Jurkat, Clone E6-1 (cell line): ENCODE measurements around the gene BMF.
A peak's percentile ranks its signal among the peaks of the same experiment; 100 is the strongest.

ENCODE experiments used
- DNase-seq: peaks from one replicate; pipeline ENCODE4 v3.0.0-alpha.2; 2011; ENCODE audit warnings: low read depth, low spot score
- H3K4me3 ChIP-seq: 2 replicates; pipeline ENCODE4 v1.5.1; 2011; ENCODE audit warnings: mild to moderate bottlenecking, low read length, control low read depth, moderate library complexity

BMF gene

DNA sequence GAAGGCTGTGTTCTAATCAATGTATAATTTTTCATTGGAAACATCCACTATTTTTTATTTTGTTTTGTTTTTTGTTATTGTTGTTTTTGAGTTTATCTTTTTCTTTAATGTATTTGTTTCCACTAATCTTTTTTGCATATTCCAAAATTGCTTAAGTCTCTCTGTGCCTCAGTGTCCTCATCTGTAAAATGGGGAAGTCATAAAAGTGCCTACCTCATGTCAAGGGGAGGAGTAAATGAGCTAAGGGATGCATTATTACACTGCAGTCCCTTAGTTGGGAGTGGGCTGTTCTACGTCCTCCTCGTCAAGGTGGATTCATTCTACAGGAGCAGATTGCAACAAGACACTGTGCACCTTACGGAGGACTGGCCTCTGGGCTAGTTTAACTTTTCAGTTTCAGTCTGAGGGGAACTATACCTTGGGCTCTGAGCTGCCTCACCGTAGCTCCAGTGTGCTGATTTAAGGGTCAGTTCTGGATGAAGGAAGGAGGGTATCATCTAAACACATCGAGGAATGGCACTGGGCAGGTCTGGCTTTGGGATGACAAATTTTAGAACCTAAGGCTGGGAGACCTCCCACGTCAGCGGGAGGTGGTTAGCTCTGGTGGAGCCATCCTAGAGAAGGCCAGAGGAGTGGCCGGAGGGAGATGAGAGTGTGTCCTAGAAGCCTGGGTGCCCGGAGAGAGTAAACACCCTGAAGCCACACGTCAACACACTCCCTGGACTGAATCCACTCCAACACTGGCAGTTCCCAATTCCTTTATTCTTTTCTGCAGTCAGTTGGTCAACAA lies 64.6 kb downstream of the BMF start:
- no peak for DNase-seq
- no peak overlapping the region for H3K4me3 ChIP-seq

DNA sequence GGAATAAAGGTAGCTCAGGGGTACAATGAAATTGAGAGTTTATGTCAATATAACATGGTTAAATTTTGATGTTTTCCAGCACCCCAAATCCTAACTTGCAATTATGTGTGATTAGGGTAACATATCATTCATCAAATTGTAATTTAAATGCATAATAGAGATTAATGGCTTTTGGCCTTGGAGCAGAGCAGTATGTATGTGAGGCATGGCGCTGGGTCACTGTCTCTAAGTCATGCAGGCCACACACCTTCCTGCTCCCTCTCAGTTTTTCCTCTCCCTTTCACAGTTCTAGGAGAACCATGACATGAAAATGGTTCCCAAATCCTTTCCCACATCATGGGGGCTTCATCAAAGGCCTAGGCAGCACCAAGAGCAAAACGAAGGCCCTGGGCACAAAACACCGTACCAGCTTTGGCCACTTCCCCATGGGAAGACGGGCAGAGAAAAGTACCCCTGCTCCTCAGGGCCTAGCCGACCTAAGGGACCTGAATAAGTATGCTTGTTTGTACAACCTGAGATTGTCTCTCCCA lies 65.8 kb downstream of the BMF start:
- no peak for DNase-seq
- H3K4me3 ChIP-seq = no peak overlapping the region

DNA sequence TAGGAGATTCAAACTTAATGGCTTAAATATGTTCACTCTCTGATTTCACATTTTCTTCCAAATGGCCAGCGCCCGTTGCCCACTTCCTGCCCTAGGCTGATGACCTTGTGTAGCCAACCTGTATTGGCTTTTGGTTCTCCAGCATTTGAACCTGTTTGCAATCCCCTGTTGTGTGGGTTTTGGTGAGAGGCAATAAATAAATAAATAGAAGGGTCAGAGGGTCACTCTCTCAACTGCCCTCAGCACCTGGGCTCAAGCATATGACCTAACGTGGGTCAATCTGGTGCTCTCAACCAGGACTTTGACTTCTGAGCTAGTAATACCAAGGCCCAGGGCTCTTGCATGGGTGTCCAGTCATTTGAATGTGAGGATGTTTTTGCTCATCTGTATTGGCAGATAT lies 67.9 kb downstream of the BMF start:
- no peak for DNase-seq
- no peak overlapping the region for H3K4me3 ChIP-seq

DNA sequence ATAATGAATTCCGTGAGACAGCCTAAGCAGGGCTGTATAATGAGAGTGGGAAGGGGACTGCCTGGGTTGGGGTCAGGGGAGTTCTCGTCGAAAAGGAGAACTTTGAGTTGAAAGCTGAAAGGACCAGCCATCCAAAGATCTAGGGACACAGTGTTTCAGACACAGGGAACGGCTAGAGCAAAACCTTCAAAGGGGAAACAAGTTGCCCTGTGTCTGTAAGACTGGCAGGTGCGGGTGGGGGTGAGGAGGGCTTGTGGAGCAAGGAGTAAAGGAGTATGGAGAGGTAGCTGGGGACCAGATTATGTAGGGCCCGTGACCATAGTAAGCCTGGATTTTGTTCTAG lies 68.4 kb downstream of the BMF start:
- no peak for DNase-seq
- peak overlapping the region; percentile 96 for H3K4me3 ChIP-seq

DNA sequence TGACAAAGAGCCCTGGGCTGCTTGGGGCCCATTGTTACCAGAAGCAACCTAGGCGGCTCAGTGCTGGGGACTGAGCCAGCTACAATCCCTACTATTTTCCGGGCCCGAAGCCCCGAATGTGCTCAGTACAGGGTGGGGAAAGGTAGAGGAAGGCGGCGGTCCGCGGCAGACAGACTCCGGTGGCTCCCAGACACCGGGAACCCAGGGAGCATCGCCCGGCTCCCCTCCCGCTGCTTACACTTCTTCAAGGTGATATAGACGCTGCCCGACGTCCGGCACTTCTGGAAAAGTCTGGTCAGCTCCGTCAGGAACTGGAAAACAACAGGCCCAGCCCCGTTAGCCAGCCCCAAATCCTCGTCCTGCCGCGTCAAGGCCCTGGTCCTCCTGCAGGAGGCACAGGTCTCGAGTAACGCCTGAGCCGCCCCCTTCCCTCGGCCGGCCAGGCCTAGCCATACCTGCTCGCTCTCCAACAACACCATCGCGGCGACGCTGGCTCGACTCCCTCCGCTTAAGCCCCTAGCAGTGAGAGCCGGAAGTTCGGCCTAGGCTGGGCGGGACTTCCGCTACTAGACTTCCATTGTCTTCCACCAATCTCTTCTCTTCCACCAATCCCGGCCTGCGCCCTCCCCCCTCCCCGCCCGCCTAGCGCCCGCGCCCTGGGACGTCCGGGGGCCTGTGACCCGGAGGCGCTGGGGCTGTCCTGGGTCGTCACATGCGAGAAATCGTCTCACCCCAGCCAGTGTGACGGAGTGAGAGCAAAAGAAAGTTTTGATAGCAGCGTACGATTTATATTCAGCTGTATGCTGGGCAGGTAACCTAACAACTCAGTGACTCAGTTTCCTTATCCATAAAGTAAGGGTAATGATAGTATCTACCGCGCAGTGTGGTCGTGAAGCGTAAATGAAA lies 69.8 kb downstream of the BMF start, which contains the start of gene SRP14:
Gene SRP14 (minus strand): TSS at position 544 of the 906 bp plus-strand sequence. CDS start 65 bp downstream, at position 479.
- peak; percentile 92 for DNase-seq
- H3K4me3 ChIP-seq = peak within 1 kb of the TSS; percentile 96

DNA sequence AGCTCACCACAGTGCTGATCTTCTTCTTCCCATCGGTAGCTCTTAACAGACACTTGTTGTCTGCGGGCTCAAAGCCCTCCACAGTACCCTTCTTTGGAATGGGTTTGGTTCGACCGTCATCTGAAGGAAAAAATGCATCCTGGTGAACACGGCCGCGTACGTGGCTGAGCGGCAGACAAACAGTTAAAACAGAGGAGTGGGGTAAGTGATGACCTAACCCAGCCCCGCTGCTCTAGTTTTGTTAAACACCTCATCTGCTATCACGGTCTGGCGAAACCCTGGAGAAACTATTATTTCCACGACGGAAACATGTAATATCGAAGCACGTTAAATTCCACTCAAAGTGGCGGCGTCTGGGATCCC lies 70.4 kb downstream of the BMF start:
- DNase-seq = no peak
- H3K4me3 ChIP-seq = peak overlapping the region; percentile 96
